ENCODE data around the gene ZFAND2B. TPM values are rescaled to one million over a fixed set of nuclear protein-coding genes. Genes with fewer than 3 reads are reported as not detected.

The ZFAND2B gene
- polyA plus RNA-seq, 1 experiment: 62.9 TPM

DNA sequence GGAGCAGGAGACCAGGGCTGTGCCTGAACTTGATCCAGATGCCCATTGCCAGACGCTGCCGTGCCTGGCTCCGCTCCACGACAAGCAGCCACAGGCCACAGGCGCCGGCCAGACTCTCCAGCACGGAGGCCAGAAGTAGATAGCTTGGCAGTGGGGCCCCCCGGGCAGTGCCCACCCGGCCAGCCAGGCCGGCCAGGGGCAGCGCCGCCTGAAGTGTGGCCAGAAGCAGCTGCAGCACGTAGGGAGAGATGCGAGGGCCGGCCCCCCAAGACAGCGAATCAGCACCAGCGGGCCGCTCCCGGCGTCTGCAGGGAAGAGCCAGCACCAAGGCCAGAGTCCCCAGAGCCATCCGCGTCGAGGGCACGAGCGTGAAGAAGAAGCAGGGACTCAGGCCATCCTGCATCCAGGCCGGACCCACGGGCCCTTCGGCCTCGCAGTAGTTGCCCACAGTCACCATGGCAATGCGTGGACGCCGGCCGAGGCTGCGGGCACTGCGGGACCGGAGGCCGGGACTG, 11.7 kb downstream of the ZFAND2B start:
- H3K4me3 ChIP-seq (ENCODE audit: low read depth, low read length): peak overlapping the region; percentile 43
- H3K27me3 ChIP-seq (ENCODE audit: control insufficient read depth, insufficient read depth, low read length): no peaks in the 10 kb centered on the region
- peaks cover 37% of the 10 kb centered on the region for H3K36me3 ChIP-seq (ENCODE audit: control insufficient read depth, insufficient read depth, low read length)
- TF ChIP-seq, protein P1, sequence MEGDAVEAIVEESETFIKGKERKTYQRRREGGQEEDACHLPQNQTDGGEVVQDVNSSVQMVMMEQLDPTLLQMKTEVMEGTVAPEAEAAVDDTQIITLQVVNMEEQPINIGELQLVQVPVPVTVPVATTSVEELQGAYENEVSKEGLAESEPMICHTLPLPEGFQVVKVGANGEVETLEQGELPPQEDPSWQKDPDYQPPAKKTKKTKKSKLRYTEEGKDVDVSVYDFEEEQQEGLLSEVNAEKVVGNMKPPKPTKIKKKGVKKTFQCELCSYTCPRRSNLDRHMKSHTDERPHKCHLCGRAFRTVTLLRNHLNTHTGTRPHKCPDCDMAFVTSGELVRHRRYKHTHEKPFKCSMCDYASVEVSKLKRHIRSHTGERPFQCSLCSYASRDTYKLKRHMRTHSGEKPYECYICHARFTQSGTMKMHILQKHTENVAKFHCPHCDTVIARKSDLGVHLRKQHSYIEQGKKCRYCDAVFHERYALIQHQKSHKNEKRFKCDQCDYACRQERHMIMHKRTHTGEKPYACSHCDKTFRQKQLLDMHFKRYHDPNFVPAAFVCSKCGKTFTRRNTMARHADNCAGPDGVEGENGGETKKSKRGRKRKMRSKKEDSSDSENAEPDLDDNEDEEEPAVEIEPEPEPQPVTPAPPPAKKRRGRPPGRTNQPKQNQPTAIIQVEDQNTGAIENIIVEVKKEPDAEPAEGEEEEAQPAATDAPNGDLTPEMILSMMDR (IDR thresholded peaks at IDR 0.05; ENCODE audit: insufficient read depth, low read depth, low read length): no peak
- CTCF ChIA-PET: interaction anchor here (0.7 to 2.3 kb wide), 12 partner anchors 9 to 1663 kb away, joined by 3 to 13 read pairs (median 4); partner anchors contain the start of gene NHEJ1
- DNase-seq (ENCODE audit: low read depth): no peak
- POLR2A ChIA-PET: interaction anchor here (0.6 kb wide), 2 partner anchors 9 to 10 kb away, joined by 3 read pairs; no protein-coding TSS in a partner anchor

DNA sequence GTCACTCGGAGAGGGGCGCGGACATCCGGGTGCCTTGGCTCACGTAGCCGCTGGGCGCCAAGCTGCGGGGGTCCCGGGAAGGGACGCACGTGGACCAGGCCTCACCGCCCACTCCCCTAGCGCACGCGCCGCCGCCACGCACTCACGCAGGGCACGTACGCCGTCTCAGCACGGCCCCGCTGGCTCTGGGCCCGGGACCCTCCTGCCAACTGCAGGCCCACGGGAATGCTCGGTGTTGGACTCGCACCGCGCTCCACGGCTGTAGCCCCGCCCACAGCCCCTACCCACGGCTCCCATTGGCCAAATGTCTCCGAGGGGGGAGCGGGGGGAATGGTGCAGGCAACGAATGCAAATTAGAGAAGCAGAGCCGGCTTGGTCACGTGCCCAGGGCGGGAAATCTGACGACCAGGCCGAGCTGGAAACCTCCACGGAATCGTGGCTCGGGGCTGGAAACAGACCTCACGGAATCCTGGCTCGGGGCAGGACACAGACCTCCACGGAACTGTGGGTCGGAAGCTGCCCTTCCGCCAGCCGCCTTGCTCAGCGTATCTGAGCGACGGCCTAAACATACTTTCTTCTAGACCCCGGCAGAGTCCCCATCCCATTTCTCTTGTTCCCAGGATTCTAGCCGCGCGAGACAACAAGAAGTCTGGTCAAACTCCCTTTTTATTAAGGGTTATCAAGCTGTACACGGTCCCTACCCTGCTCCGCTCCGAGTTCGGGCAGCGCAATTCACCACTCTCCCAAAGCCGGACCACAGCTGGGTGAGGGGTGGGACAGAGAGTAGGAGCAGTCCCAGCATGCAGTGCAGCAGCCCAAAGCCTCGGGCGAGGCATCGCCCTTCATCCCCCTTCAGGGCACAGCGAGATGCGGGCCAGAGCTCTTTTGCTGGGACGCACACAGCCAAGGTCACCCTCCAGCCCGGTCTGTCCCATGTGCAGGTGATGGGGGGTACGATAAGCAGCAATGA, 12.4 kb downstream of the ZFAND2B start, which contains the start of gene ABCB6:
TSS of gene ABCB6 (minus strand) at position 227 of the 970 bp plus-strand sequence. CDS start 285 bp downstream, outside the sequence.
- CTCF ChIA-PET: interaction anchor here (0.7 to 2.3 kb wide), 10 partner anchors 9 to 1662 kb away, joined by 3 to 13 read pairs (median 3); partner anchors contain the start of genes DNAJB2 and NHEJ1
- TF ChIP-seq, protein P1 (IDR thresholded peaks at IDR 0.05; ENCODE audit: insufficient read depth, low read depth, low read length): no peak
- POLR2A ChIA-PET: interaction anchor here (0.8 kb wide), 1 partner anchor 12 kb away, joined by 3 read pairs; the partner anchor contains the start of gene ZFAND2B
- peaks cover 42% of the 10 kb centered on the region for H3K36me3 ChIP-seq (ENCODE audit: control insufficient read depth, insufficient read depth, low read length)
- no peaks in the 10 kb centered on the region for H3K27me3 ChIP-seq (ENCODE audit: control insufficient read depth, insufficient read depth, low read length)
- peak within 1 kb of the TSS; percentile 43 for H3K4me3 ChIP-seq (ENCODE audit: low read depth, low read length)
- DNase-seq (ENCODE audit: low read depth): peak; percentile 54

DNA sequence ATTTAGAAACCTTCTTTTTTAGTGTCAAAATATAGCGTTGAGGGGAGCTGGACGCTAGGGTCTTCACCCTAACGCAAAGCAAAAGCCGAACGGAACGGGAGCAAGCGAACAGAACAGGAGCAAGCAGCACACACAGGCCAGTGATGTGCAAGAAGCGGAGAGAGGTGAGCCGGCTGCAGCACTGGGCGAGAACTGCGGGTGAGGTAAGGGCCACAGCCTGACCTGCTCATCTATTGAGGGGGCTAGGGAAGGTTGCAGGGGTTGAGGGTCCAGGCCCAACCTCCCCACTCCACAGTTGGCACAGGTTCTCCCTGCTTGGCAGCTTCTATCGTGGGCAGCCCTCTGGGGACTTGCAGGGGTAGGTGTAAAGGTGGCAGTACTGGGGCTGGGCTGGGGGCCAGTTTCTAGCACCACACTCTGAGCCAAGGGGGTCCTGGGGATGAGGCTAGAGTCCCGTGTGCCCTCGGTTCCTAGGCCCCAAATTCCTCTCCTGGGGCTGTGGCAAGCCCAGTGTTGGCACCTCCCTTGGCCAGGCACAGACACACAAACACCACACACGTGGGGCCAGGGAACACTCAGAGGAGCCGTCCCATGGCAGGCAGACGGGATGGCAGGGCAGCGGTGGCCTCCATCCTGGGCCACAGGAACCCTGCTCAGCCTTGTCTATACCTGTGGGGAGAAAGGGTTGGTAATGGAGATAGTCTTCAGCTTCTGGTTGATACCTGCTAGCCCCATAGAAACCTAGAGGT, 13.4 kb downstream of the ZFAND2B start:
- Histone ChIP-seq H3K4me3 (ENCODE audit: low read depth, low read length) (no peak overlapping the region), H3K36me3 (ENCODE audit: control insufficient read depth, insufficient read depth, low read length) (peaks cover 47% of the 10 kb centered on the region), H3K27me3 (ENCODE audit: control insufficient read depth, insufficient read depth, low read length) (no peaks in the 10 kb centered on the region)
- ChIA-PET CTCF (interaction anchor here (1.1 to 2.3 kb wide), 4 partner anchors 58 to 79 kb away, joined by 3 to 15 read pairs (median 5); no protein-coding TSS in a partner anchor), POLR2A (no interaction called here)
- no peak for DNase-seq (ENCODE audit: low read depth)
- TF ChIP-seq, protein P1 (IDR thresholded peaks at IDR 0.05; ENCODE audit: insufficient read depth, low read depth, low read length): no peak

DNA sequence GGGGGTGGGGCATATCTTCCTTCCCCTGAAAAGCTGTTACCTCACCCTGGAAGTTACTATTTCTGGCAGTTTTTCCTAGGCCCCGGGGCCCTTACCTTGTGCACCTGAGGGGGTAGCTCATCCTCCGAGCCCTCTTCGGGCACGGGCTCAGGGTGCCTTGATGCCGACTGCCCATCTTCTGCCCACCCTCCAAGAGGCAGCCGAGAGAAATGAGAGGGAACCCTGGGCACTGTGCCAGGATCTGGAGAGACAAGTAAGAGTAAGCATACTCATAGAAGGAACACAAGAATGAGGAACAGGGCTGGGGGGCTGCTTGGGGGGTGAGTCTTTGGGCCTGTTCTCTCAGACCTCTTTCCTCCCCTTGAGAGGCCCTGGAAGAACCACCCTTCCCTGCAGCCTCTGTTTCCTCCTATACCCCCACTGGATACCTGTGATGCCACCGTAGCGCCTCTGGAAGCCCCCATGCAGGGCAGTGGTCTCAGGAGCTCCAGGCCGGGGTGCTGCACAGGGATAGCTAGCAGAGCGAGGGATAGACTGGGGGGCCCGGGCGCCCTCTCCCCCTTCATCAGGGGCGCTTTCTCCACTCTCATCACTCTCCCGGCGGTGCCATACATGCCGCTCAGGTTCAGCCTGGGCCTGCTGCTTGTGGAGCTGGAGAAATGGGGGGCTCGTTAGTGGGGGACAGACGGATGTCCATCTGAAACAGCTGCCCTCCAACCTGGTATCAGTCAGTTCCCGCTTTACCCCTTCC, 14.2 kb downstream of the ZFAND2B start:
- no peaks in the 10 kb centered on the region for H3K27me3 ChIP-seq (ENCODE audit: control insufficient read depth, insufficient read depth, low read length)
- ChIA-PET POLR2A (no interaction called here), CTCF (interaction anchor here (2.2 to 2.3 kb wide), 2 partner anchors 74 to 78 kb away, joined by 7 to 15 read pairs; no protein-coding TSS in a partner anchor)
- peaks cover 51% of the 10 kb centered on the region for H3K36me3 ChIP-seq (ENCODE audit: control insufficient read depth, insufficient read depth, low read length)
- no peak for DNase-seq (ENCODE audit: low read depth)
- TF ChIP-seq, protein P1 (IDR thresholded peaks at IDR 0.05; ENCODE audit: insufficient read depth, low read depth, low read length): no peak
- no peak overlapping the region for H3K4me3 ChIP-seq (ENCODE audit: low read depth, low read length)

Measured in BJ (cell line).